C1 segment of cervical spinal cord (tissue), 14 donors: ENCODE results near the gene OAF.
"Not testable (repeated sequence)": the region's sequence is repeated elsewhere in the genome, so short reads cannot be mapped to it uniquely, and the experiment has no call there.

Source experiments
- DNase-seq, 14 donors: peaks; one replicate each; lab custom pipeline; 2025; lab: John Stamatoyannopoulos, UW

Gene OAF

GRCh38 chr11:120270386-120270785, 59.6 kb downstream of the OAF start:
- no peak for DNase-seq

- no peak for DNase-seq
Measured at GRCh38 chr11:120271672-120272071, 60.8 kb downstream of the OAF start.

GRCh38 chr11:120272303-120272702, 61.5 kb downstream of the OAF start:
- DNase-seq, result no peak

GRCh38 chr11:120273432-120273831, 62.6 kb downstream of the OAF start:
- no peak for DNase-seq

GRCh38 chr11:120273956-120274355, 63.1 kb downstream of the OAF start:
- DNase-seq, result not testable (repeated sequence)

- DNase-seq, result no peak
Measured at GRCh38 chr11:120279502-120279901, 68.7 kb downstream of the OAF start.
